Esophagus squamous epithelium (tissue), 4 donors: ENCODE results near the gene FYN.

Experiments
- POLR2A ChIP-seq, 4 donors: fragments of 450-650 bp; IDR thresholded peaks; one replicate each; pipeline ENCODE4 v1.6.1; 2017; ENCODE audit warnings: antibody characterized with exemption in 4 of 4, mild to moderate bottlenecking in 4 of 4, moderate library complexity in 3 of 4
- TF ChIP-seq, protein P1 (sequence below), 6 experiments: fragments of 450-650 bp in 4 of 6; fragments of 200-600 bp in 2 of 6; sonication (generic) in 2 of 6; IDR thresholded peaks; one replicate each; pipeline ENCODE4 v1.5.1; 2016 to 2019; ENCODE audit warnings: antibody characterized with exemption in 6 of 6, mild to moderate bottlenecking in 4 of 6, moderate library complexity in 4 of 6

DNA sequence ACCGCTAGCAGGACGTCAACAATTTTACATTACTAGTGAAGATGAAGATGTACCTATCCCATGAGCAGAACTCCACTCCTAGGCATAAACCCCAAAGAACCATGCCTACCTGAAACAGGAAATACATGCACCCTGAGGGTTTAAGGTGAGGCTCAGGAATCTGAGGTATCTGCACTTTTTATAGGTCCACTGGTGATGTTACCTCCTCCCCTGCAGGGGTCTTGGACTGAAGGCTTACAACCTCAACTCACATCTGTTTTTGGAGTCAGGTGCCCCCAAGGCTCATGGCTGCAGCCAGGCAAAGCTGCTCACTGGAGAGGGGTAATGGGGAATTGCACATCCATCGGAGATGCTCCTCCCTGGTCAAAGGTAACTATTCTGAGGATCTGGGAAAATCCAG is 135.1 kb downstream of the FYN start:
- TF ChIP-seq, protein P1, sequence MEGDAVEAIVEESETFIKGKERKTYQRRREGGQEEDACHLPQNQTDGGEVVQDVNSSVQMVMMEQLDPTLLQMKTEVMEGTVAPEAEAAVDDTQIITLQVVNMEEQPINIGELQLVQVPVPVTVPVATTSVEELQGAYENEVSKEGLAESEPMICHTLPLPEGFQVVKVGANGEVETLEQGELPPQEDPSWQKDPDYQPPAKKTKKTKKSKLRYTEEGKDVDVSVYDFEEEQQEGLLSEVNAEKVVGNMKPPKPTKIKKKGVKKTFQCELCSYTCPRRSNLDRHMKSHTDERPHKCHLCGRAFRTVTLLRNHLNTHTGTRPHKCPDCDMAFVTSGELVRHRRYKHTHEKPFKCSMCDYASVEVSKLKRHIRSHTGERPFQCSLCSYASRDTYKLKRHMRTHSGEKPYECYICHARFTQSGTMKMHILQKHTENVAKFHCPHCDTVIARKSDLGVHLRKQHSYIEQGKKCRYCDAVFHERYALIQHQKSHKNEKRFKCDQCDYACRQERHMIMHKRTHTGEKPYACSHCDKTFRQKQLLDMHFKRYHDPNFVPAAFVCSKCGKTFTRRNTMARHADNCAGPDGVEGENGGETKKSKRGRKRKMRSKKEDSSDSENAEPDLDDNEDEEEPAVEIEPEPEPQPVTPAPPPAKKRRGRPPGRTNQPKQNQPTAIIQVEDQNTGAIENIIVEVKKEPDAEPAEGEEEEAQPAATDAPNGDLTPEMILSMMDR (IDR thresholded peaks at IDR 0.05): no peak
- TF ChIP-seq POLR2A (IDR thresholded peaks at IDR 0.05): no peak
